GM10266 (cell line): ENCODE measurements around the gene PSMB3.
A peak's percentile ranks its signal among the peaks of the same experiment; 100 is the strongest.

Source experiments
- DNase-seq: peaks from one replicate; pipeline ENCODE4 v3.0.0; 2012; ENCODE audit errors: extremely low spot score
- CTCF ChIP-seq: IDR thresholded peaks from 2 replicates; pipeline ENCODE4 v1.5.1; 2012; ENCODE audit warnings: mild to moderate bottlenecking, low read depth; ENCODE audit not compliant: control insufficient read depth, insufficient read depth; ENCODE audit errors: missing control alignments

The PSMB3 gene

GRCh38 chr17:38751808-38752307 is 683 bp upstream of the PSMB3 start:
- peak; percentile 67 for DNase-seq
- TF ChIP-seq CTCF, result no peak

GRCh38 chr17:38753071-38753506 is 548 bp downstream of the PSMB3 start:
- no peak for TF ChIP-seq CTCF
- DNase-seq, result no peak

GRCh38 chr17:38761612-38762011 is 9.1 kb downstream of the PSMB3 start:
- peak; percentile 44 for TF ChIP-seq CTCF
- no peak for DNase-seq

- no peak for TF ChIP-seq CTCF
- no peak for DNase-seq
These were observed 9.7 kb downstream of the PSMB3 start for GRCh38 chr17:38762231-38762630.

- no peak for DNase-seq
- no peak for TF ChIP-seq CTCF
These were observed 13.8 kb downstream of the PSMB3 start for GRCh38 chr17:38766341-38766740.

GRCh38 chr17:38768417-38768816 is 15.9 kb downstream of the PSMB3 start:
- no peak for DNase-seq
- TF ChIP-seq CTCF, result no peak

- DNase-seq, result no peak
- no peak for TF ChIP-seq CTCF
These were observed 20.7 kb downstream of the PSMB3 start for GRCh38 chr17:38773258-38773657.
